NB4 (cell line): Measurements from ENCODE around the gene MRPS9.
A peak's percentile ranks its signal among the peaks of the same experiment; 100 is the strongest.

Experiments used
- DNase-seq: peaks from one replicate; pipeline ENCODE4 v3.0.0; 2010; ENCODE audit warnings: low read depth
- H3K4me3 ChIP-seq: one replicate; pipeline ENCODE4 v1.5.1; 2011; ENCODE audit warnings: mild to moderate bottlenecking, low read depth, low read length, moderate library complexity
- MAX ChIP-seq: IDR thresholded peaks from 2 replicates; pipeline ENCODE4 v1.6.1; 2011; ENCODE audit warnings: low read depth, low read length
- MYC ChIP-seq: IDR thresholded peaks from 2 replicates; pipeline ENCODE4 v1.6.1; 2011; ENCODE audit warnings: low read depth, low read length
- POLR2A ChIP-seq: IDR thresholded peaks from 2 replicates; pipeline ENCODE4 v1.6.1; 2011; ENCODE audit warnings: mild to moderate bottlenecking; ENCODE audit not compliant: insufficient read length; ENCODE audit errors: extremely low read depth
- TF ChIP-seq, protein P1 (sequence below): IDR thresholded peaks from one replicate; pipeline ENCODE4 v1.5.1; 2012; ENCODE audit warnings: low read depth, low read length

Gene MRPS9

GRCh38 chr2:105080461-105080860, 42.6 kb downstream of the MRPS9 start:
- no peak for TF ChIP-seq MYC
- TF ChIP-seq, protein P1, sequence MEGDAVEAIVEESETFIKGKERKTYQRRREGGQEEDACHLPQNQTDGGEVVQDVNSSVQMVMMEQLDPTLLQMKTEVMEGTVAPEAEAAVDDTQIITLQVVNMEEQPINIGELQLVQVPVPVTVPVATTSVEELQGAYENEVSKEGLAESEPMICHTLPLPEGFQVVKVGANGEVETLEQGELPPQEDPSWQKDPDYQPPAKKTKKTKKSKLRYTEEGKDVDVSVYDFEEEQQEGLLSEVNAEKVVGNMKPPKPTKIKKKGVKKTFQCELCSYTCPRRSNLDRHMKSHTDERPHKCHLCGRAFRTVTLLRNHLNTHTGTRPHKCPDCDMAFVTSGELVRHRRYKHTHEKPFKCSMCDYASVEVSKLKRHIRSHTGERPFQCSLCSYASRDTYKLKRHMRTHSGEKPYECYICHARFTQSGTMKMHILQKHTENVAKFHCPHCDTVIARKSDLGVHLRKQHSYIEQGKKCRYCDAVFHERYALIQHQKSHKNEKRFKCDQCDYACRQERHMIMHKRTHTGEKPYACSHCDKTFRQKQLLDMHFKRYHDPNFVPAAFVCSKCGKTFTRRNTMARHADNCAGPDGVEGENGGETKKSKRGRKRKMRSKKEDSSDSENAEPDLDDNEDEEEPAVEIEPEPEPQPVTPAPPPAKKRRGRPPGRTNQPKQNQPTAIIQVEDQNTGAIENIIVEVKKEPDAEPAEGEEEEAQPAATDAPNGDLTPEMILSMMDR, result no peak
- TF ChIP-seq MAX, result no peak
- no peak for TF ChIP-seq POLR2A
- DNase-seq, result no peak
- H3K4me3 ChIP-seq, result no peak overlapping the region

GRCh38 chr2:105081006-105081601, 43.2 kb downstream of the MRPS9 start:
- no peak for DNase-seq
- TF ChIP-seq MAX, result no peak
- no peak for TF ChIP-seq MYC
- TF ChIP-seq, protein P1, result no peak
- TF ChIP-seq POLR2A, result no peak
- H3K4me3 ChIP-seq, result no peak overlapping the region

DNA sequence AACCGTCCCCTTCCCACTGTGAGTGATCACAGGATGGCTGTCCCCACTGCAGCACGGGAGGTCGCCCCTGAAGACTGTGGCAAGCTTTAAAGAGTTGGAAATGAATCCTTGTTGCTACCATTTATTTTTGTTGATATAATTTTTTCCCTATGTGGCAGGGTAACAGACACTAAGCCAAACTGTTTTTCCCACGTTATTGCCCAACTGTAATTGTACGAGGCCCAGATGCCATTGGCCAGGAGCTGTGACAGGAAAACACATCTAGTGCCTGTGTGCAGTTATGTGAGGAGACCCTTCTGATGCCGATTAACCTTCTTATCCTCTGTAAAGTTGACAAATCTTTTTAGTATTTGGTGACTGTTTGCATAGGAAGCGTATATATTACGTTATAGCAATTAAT, 44.2 kb downstream of the MRPS9 start:
- no peak overlapping the region for H3K4me3 ChIP-seq

DNA sequence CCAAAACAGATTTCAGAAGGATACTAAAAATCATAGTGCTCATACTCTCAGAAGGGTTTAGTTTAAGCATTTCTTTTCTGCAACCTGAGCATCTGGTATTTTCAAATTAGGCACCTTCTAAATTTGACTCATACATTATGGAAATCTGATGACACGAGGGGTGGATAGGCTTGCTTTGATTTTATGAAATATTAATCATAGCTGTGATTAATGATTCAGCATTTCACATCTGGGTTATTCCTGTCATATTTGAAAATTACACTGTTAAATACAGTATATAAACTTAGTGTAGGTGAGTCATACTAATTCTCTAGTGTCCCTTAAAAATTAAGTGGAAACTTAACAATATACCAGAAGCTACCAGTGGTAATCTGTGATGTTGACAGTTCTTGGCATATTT, 47.7 kb downstream of the MRPS9 start:
- TF ChIP-seq MYC (no peak), POLR2A (no peak), MAX (no peak)
- TF ChIP-seq, protein P1, result no peak
- H3K4me3 ChIP-seq, result no peak overlapping the region
- DNase-seq, result no peak

More for the DNA sequence above, 44.2 kb downstream of the MRPS9 start:
- TF ChIP-seq POLR2A (no peak), MYC (no peak), MAX (no peak)
- TF ChIP-seq, protein P1, result no peak
- DNase-seq, result no peak

DNA sequence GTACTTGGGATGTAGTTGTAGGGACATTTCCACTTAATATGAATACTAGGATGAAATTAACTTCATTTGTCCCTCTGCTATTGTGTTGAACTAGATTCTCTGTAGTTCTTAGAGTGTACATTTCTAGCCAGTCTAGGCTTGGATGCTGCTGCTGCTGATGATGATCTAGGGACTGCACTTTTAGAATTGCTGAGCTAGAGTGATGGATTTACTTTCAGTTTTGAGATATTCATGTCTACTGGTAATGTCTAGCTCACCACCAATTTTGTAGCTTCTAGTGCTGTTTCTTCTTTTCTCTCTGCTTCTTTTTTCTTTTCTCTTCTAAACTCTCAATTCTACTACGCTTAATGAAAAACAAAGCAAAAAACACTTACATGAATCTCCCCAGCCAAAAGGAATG, 49.4 kb downstream of the MRPS9 start:
- TF ChIP-seq MAX (no peak), MYC (no peak)
- no peak overlapping the region for H3K4me3 ChIP-seq
- no peak for DNase-seq

- H3K4me3 ChIP-seq, result no peak overlapping the region
- TF ChIP-seq MYC, result no peak
- DNase-seq, result peak; percentile 53
Observed at GRCh38 chr2:105090091-105090490, 52.2 kb downstream of the MRPS9 start.

- no peak for DNase-seq
- no peak for TF ChIP-seq POLR2A
- TF ChIP-seq MAX, result no peak
- TF ChIP-seq, protein P1, result no peak
- no peak for TF ChIP-seq MYC
- no peak overlapping the region for H3K4me3 ChIP-seq
Observed at GRCh38 chr2:105092797-105093196, 54.9 kb downstream of the MRPS9 start.
